ENCODE results near the gene CYP4F8. TPM values are rescaled to one million over a fixed set of nuclear protein-coding genes. Genes with fewer than 3 reads are reported as not detected.

The CYP4F8 gene
- total RNA-seq, 4 donors from 2014 or later: not detected

DNA sequence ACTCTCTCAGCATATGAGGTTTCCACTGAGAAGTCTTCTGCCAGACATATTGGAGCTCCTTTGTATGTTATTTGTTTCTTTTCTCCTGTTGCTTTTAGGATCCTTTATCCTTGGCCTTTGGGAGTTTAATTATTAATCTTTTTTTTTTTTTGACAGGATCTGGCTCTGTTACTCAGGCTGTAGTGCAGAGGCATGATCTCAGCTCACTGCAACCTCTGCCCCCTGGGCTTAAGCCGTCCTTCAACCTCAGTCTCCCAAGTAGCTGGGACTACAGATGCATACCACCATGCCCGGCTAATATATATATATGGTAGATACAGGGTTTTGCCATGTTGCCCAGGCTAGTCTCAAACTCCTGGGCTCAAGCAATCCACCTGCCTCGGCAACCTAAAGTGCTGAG lies 19.1 kb downstream of the CYP4F8 start:
- H3K9me3 ChIP-seq: no peaks in the 10 kb centered on the region
- H3K36me3 ChIP-seq: no peaks in the 10 kb centered on the region
- no peak for DNase-seq
- no peak overlapping the region for H3K4me3 ChIP-seq (replicated peaks in 1 of 3)
- peaks cover 3% of the 10 kb centered on the region for H3K27me3 ChIP-seq
- intact Hi-C loops (cut with DNase I): loop anchor here (5.0 kb wide), 1 partner anchor 548 kb away; no protein-coding TSS in a partner anchor
- TF ChIP-seq POLR2A (IDR thresholded peaks at IDR 0.05): no peak
- TF ChIP-seq, protein P1, sequence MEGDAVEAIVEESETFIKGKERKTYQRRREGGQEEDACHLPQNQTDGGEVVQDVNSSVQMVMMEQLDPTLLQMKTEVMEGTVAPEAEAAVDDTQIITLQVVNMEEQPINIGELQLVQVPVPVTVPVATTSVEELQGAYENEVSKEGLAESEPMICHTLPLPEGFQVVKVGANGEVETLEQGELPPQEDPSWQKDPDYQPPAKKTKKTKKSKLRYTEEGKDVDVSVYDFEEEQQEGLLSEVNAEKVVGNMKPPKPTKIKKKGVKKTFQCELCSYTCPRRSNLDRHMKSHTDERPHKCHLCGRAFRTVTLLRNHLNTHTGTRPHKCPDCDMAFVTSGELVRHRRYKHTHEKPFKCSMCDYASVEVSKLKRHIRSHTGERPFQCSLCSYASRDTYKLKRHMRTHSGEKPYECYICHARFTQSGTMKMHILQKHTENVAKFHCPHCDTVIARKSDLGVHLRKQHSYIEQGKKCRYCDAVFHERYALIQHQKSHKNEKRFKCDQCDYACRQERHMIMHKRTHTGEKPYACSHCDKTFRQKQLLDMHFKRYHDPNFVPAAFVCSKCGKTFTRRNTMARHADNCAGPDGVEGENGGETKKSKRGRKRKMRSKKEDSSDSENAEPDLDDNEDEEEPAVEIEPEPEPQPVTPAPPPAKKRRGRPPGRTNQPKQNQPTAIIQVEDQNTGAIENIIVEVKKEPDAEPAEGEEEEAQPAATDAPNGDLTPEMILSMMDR (IDR thresholded peaks at IDR 0.05): no peak
- WGBS, 2 donors: 70 to 82% methylated on average over 3 of the region's 3 CpGs
- no peaks in the 10 kb centered on the region for H3K4me1 ChIP-seq
- H3K27ac ChIP-seq: no peak overlapping the region

DNA sequence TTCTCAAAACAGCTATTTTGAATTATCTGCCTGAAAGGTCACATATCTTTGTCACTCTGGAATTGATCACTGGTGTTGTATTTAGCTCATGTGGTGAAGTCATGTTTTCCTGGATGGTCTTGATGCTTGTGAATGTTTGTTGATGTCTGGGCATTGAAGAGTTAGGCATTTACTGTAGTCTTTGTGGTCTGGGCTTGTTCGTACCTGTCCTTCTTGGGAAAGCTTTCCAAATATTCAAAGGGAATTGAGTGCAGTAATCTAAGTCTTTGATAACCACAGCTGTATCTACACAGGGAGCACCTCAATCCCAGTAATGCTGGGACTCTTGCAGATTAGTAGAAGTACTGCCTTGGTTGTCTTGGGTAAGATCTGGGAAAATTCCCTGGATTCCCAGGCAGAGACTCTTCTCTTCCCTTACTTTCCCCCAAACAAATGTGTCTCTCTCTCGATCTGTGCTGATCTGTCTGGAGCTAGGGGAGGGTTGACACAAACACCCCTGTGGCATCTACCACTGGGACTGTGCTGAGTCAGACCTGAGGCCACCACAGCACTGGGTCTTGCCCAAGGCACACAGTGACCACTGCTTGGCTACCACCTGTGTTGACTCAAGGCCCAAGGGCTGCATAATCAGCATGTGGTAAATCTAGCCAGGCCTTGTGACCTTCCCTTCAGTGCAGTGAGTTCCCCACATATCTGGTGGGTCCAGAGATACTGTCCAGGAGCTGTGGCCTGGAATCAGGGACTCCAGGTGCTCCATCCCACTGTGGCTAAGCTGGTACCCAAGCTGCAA lies 20.2 kb downstream of the CYP4F8 start:
- TF ChIP-seq, protein P1 (IDR thresholded peaks at IDR 0.05): no peak
- no peak for TF ChIP-seq POLR2A (IDR thresholded peaks at IDR 0.05)
- DNase-seq: no peak
- H3K36me3 ChIP-seq: no peaks in the 10 kb centered on the region
- intact Hi-C loops (cut with DNase I): no loop called here
- H3K27ac ChIP-seq: no peak overlapping the region
- H3K9me3 ChIP-seq: no peaks in the 10 kb centered on the region
- 73 to 76% methylated on average over 2 of the region's 2 CpGs for WGBS, 2 donors
- no peak overlapping the region for H3K4me3 ChIP-seq (replicated peaks in 1 of 3)
- peaks cover 3% of the 10 kb centered on the region for H3K27me3 ChIP-seq
- H3K4me1 ChIP-seq: no peaks in the 10 kb centered on the region

DNA sequence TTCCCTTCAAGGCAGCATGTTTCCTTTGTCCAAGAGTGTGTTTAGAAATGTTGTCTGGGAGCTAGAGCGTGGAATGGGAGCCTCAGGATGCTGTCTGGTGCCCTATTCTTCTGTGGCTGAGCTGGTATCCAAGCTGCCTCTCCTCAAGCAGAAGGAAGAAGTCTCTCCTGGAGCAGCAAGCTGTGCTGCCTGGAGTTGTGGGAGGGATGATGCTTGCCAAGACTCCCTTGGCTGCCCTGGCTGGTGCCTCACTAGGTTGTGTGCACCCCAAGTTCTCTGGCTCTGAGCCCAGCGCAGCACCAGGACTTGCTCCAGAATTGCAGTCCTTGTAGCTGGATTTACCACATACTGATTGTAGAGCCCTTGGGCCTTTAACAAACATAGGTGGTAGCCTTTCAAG lies 21.0 kb downstream of the CYP4F8 start:
- TF ChIP-seq, protein P1 (IDR thresholded peaks at IDR 0.05): no peak
- TF ChIP-seq POLR2A (IDR thresholded peaks at IDR 0.05): no peak
- Histone ChIP-seq H3K4me1 (no peaks in the 10 kb centered on the region), H3K9me3 (no peaks in the 10 kb centered on the region), H3K27ac (no peak overlapping the region), H3K36me3 (no peaks in the 10 kb centered on the region), H3K27me3 (peaks cover 3% of the 10 kb centered on the region), H3K4me3 (replicated peaks in 1 of 3) (no peak overlapping the region)
- 92 to 96% methylated on average over 2 of the region's 2 CpGs for WGBS, 2 donors
- DNase-seq: no peak
- intact Hi-C loops (cut with DNase I): no loop called here

DNA sequence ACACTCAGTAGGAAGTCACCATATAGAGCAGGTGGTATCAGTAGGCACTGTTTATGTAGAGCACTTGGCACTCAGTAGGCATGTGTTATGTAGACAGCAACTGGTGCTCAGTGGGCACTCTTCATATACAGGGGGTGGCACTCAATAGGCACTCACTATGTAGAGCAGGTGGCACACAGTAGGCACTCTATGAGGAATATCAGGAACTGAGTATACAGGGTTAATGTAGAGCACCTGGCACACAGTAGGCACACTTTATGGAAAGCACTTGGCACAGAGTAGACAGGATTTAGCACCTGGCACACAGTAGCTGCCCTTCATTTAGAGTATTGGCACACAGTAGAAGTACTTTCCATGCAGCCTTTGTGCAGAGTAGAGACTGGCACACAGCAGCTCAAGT lies 24.6 kb downstream of the CYP4F8 start:
- DNase-seq: no peak
- no peaks in the 10 kb centered on the region for H3K9me3 ChIP-seq
- no peaks in the 10 kb centered on the region for H3K27me3 ChIP-seq
- TF ChIP-seq, protein P1 (IDR thresholded peaks at IDR 0.05): no peak
- no peak for TF ChIP-seq POLR2A (IDR thresholded peaks at IDR 0.05)
- H3K27ac ChIP-seq: no peak overlapping the region
- intact Hi-C loops (cut with DNase I): no loop called here
- H3K36me3 ChIP-seq: no peaks in the 10 kb centered on the region
- H3K4me3 ChIP-seq (replicated peaks in 1 of 3): no peak overlapping the region
- H3K4me1 ChIP-seq: no peaks in the 10 kb centered on the region

DNA sequence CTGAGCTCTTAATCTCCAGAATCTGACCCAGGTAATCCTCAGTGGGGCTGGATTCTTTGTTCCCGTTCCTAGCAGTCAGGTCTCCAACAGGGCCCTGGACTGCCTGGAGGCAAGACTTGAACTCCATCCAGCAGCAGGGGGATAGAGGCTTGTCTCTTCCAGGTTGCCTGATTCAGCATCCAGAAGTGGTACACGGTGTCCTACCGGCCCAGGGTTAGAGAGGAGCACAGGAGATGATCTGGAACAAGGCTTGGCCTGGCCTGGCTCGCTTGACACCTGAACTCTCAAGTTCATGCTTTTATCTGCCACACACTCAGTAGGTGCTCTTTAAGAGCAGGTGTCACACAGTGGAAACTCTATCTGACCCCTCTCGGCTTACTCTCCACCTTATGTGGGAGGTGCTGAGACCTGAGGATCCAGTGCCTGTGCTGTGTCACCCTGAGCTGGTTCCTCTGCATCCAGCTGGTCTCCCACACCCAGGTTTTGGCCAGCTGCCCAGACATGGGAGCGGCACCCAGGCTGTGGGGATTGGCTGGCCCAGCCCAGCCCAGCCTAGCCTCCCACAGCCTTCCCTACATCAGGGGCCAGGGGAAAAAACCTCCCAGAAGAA lies 25.4 kb downstream of the CYP4F8 start, which contains the start of gene CYP4F3:
TSS of gene CYP4F3 (plus strand) at position 604 of the 610 bp plus-strand sequence. CDS start 519 bp downstream, outside the sequence.
- TF ChIP-seq, protein P1 (IDR thresholded peaks at IDR 0.05): no peak
- TF ChIP-seq POLR2A (IDR thresholded peaks at IDR 0.05): no peak
- intact Hi-C loops (cut with DNase I): no loop called here
- H3K27ac ChIP-seq: no peak within 1 kb of the TSS
- no peaks in the 10 kb centered on the region for H3K36me3 ChIP-seq
- DNase-seq: peak; percentile 68 to 75
- no peaks in the 10 kb centered on the region for H3K27me3 ChIP-seq
- no peak within 1 kb of the TSS for H3K4me3 ChIP-seq (replicated peaks in 1 of 3)
- no peaks in the 10 kb centered on the region for H3K9me3 ChIP-seq
- H3K4me1 ChIP-seq: no peaks in the 10 kb centered on the region
- WGBS, 2 donors: 45 to 59% methylated on average over 4 to 5 of the region's 6 CpGs

Measured in thyroid gland (tissue), 4 donors.